Thoracic aorta (tissue), 2 donors: ENCODE data around the gene LDLRAD2. TPM values are rescaled to one million over a fixed set of nuclear protein-coding genes. Genes with fewer than 3 reads are reported as not detected.

Experiments used
- ATAC-seq: fragments of 150-250 bp; one replicate; pipeline ENCODE4 v1.8.0; 2017; ENCODE audit warnings: low read depth; ENCODE audit not compliant: insufficient number of reproducible peaks, low FRiP score
- DNase-seq: peaks from one replicate; pipeline ENCODE4 v3.0.0-alpha.2; 2020; ENCODE audit warnings: low spot score
- H3K27ac ChIP-seq, 2 donors: fragments of 200-600 bp; sonication (generic); 1 replicate in 1 of 2; 2 replicates in 1 of 2; pipeline ENCODE4 v1.5.1; 2016; ENCODE audit warnings: mild to moderate bottlenecking in 2 of 2, moderate library complexity in 2 of 2
- H3K27me3 ChIP-seq: fragments of 200-600 bp; sonication (generic); replicated peaks from 2 replicates; pipeline ENCODE4 v1.6.0; 2016; ENCODE audit warnings: mild to moderate bottlenecking; ENCODE audit not compliant: insufficient read depth
- H3K36me3 ChIP-seq: fragments of 200-600 bp; sonication (generic); one replicate; pipeline ENCODE4 v1.5.1; 2016
- H3K4me1 ChIP-seq, 2 donors: fragments of 200-600 bp; sonication (generic); 1 replicate in 1 of 2; 2 replicates in 1 of 2; pipeline versions ENCODE4 v1.5.1 to v1.6.0; 2016; ENCODE audit warnings: low read depth in 2 of 2, mild to moderate bottlenecking in 1 of 2; ENCODE audit not compliant: control insufficient read depth in 1 of 2
- H3K4me3 ChIP-seq: fragments of 200-600 bp; sonication (generic); 2 replicates; pipeline ENCODE4 v1.5.1; 2016; ENCODE audit warnings: mild to moderate bottlenecking
- H3K9me3 ChIP-seq: fragments of 200-600 bp; sonication (generic); 2 replicates; pipeline ENCODE4 v1.5.1; 2016
- total RNA-seq, 2 donors: library from RNA; depleted of rRNA; stranded (reverse); fragments of >200 nt; gene quantifications; one replicate each; pipeline versions ENCODE4 v1.1.0 to v1.2.3, GENCODE V29; 2016
- TF ChIP-seq, protein P1 (sequence below): fragments of 200-600 bp; sonication (generic); IDR thresholded peaks from one replicate; pipeline ENCODE4 v1.5.1; 2019; ENCODE audit warnings: antibody characterized with exemption

Gene LDLRAD2
- total RNA-seq, 2 donors from 2014 or later: 0.27 TPM; not detected in 1

DNA sequence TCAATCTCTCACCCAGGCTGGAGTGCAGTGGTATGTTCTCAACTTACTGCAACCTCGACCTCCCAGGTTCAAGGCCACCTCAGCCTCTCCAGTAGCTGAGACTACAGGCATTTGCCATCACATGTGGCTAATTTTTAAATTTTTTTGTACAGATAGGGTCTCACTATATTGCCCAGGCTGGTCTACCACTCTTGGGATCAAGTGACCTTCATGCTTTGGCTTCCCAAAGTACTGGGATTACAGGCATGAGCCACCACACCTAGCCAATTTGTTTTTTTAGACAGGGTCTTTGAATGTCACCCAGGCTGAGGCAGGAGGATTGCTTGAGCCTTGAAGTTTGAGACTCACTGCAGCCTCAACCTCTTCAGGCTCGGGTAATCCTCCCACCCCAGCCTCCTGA is 19.0 kb upstream of the LDLRAD2 start:
- TF ChIP-seq, protein P1, sequence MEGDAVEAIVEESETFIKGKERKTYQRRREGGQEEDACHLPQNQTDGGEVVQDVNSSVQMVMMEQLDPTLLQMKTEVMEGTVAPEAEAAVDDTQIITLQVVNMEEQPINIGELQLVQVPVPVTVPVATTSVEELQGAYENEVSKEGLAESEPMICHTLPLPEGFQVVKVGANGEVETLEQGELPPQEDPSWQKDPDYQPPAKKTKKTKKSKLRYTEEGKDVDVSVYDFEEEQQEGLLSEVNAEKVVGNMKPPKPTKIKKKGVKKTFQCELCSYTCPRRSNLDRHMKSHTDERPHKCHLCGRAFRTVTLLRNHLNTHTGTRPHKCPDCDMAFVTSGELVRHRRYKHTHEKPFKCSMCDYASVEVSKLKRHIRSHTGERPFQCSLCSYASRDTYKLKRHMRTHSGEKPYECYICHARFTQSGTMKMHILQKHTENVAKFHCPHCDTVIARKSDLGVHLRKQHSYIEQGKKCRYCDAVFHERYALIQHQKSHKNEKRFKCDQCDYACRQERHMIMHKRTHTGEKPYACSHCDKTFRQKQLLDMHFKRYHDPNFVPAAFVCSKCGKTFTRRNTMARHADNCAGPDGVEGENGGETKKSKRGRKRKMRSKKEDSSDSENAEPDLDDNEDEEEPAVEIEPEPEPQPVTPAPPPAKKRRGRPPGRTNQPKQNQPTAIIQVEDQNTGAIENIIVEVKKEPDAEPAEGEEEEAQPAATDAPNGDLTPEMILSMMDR: no peak
- Histone ChIP-seq H3K27ac (no peak overlapping the region), H3K4me1 (no peaks in the 10 kb centered on the region), H3K9me3 (no peaks in the 10 kb centered on the region), H3K27me3 (no peaks in the 10 kb centered on the region), H3K36me3 (no peaks in the 10 kb centered on the region), H3K4me3 (no peak overlapping the region)
- ATAC-seq (no peak), DNase-seq (no peak)

DNA sequence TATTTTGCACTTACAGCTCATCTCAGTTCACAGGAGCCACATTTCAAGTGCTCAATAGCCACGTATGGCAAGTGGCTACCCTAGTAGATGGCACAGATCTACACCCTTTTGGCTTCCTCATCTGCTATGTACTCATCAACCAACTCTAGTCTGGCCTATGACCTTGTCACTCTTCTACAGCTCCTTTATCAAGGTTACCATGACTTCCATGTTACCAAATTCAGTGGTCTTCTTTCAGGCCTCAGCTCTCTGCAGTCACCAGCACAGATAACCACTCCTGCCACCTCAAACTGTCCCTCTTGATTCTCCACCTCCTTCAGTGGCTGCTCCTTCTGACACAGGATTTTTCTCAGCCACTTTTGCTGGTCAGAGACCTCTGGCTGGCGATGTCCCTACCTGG is 17.4 kb upstream of the LDLRAD2 start:
- ATAC-seq: no peak
- Histone ChIP-seq H3K27ac (no peak overlapping the region), H3K9me3 (no peaks in the 10 kb centered on the region), H3K4me3 (no peak overlapping the region), H3K27me3 (no peaks in the 10 kb centered on the region), H3K36me3 (no peaks in the 10 kb centered on the region), H3K4me1 (no peaks in the 10 kb centered on the region)
- DNase-seq: no peak
- TF ChIP-seq, protein P1: no peak

DNA sequence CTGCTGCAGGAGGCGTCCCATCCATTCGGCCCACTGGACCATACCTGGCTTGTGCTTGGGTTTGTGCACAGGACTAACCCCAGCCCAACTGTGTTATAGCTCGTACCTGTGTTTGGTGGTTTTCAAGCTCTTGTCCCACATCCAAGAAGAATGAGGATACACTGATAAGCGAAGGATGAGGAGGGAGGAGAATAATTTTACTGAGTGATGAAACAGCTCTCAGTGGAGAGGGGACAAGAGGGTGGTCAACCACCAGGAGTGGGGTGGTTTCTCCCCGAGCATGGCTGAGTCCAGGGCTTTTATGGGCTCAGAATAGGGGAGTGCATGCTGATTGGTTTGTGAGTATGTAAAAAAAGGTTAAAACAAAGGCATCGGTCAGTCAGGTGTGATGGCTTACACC is 17.0 kb upstream of the LDLRAD2 start:
- DNase-seq (no peak), ATAC-seq (no peak)
- no peaks in the 10 kb centered on the region for H3K36me3 ChIP-seq
- no peaks in the 10 kb centered on the region for H3K27me3 ChIP-seq
- no peaks in the 10 kb centered on the region for H3K9me3 ChIP-seq
- H3K4me1 ChIP-seq: no peaks in the 10 kb centered on the region
- TF ChIP-seq, protein P1: no peak
- no peak overlapping the region for H3K4me3 ChIP-seq
- no peak overlapping the region for H3K27ac ChIP-seq

DNA sequence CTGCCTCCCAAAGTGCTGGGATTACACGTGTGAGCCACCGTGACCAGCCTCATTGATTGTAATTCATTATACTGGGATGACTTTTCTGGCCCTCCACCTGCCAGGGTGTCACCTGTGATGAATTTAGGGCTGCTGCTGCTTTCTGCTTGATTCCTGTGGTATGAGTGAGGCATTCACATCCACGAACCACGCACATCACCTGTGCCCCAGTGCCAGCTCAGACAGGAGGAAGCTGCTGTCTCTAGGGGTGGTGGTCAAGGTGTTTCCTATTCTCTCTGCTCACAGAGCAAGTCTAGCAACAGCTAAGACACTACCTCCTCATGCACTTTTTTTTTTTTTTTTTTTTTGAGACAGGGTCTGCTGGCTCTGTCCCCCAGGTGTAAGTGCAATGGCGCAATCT is 12.3 kb upstream of the LDLRAD2 start:
- H3K4me1 ChIP-seq: no peaks in the 10 kb centered on the region
- H3K27me3 ChIP-seq: no peaks in the 10 kb centered on the region
- no peak overlapping the region for H3K4me3 ChIP-seq
- H3K27ac ChIP-seq: no peak overlapping the region
- TF ChIP-seq, protein P1: no peak
- DNase-seq (no peak), ATAC-seq (no peak)
- H3K36me3 ChIP-seq: no peaks in the 10 kb centered on the region
- H3K9me3 ChIP-seq: no peaks in the 10 kb centered on the region

DNA sequence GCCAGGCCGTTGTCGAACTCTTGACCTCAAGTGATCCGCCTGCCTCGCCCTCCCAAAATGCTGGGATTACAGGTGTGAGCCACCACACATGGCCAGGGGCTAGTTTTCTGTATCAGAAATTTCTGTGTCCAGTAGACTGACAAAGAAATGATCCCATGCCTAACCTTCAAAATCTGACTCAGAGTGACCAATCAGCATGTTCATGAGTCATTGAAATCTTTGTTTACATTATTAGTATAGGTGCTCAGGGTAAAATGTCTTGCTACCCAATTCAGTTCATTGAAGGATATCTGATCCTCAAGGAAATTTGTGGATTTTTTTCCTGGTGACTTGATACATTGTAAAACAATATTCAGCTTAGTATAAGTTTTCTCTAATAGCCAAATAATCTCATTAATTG is 11.0 kb upstream of the LDLRAD2 start:
- H3K4me1 ChIP-seq: no peaks in the 10 kb centered on the region
- DNase-seq (no peak), ATAC-seq (no peak)
- no peak overlapping the region for H3K27ac ChIP-seq
- H3K9me3 ChIP-seq: no peaks in the 10 kb centered on the region
- H3K27me3 ChIP-seq: no peaks in the 10 kb centered on the region
- TF ChIP-seq, protein P1: no peak
- H3K36me3 ChIP-seq: no peaks in the 10 kb centered on the region
- no peak overlapping the region for H3K4me3 ChIP-seq
